H4 (cell line): ENCODE measurements around the gene CNNM4. TPM values are rescaled to one million over a fixed set of nuclear protein-coding genes. Genes with fewer than 3 reads are reported as not detected.

Source experiments
- DNase-seq: peaks from one replicate; pipeline ENCODE4 v3.0.0-alpha.2; 2015; ENCODE audit warnings: low spot score
- total RNA-seq: library from RNA; depleted of rRNA; stranded (reverse); fragments of >200 nt; shearing (Covaris generic); gene quantifications from 2 replicates; pipeline ENCODE4 v1.2.3, GENCODE V29; 2014; rRNA removed

Gene CNNM4
- 3.0 and 3.4 TPM in 2 replicates for total RNA-seq

DNA sequence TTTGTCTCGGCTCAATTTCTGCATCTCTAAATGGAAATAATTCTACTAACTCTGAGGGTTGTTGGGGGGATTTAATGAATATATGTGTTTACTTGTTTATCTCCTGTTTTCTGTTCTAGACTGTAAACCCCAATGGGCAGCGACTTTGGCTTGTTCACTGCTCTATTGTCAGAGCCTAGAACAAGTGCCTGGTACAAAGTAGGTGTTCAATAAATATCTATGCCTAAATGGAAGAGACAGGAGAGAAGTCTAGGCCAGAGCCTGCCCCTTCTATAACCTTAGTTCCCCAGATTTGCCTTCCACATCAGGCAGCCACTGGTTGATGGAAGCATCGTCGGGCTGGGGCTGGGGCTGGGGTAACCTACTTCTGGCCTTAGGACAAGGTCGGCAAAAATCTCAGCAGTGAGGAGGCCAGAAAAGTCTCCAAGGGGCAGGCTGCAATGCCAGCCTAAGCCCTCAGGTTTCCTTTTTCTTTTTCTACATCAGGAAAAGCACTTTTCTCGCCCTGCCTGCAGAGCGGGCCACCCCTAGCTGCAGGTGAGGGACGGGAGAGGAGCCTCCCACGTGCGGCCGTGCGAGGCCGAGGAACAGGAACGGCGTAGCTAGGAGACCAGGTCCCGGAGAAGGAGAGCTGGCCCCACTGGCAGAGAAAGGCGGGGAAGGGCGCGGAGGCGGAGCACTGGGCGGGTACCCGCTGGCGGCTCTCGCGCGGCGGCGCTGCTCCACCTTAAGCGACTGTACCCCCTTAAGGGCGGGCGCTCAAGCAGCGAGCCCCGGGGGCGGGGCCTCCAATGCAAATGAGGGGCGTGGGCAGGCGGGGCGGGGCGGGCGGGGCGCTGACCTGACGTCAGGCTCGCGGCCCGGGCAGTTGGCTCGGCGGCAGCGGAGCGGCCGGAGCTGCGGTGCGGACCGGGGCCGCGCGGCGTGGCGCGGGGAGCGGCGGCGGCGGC, at the start of gene CNNM4:
Gene CNNM4 (plus strand): TSS at position 867 of the 950 bp plus-strand sequence. CDS start 98 bp downstream, outside the sequence.
- DNase-seq: peak; percentile 87

DNA sequence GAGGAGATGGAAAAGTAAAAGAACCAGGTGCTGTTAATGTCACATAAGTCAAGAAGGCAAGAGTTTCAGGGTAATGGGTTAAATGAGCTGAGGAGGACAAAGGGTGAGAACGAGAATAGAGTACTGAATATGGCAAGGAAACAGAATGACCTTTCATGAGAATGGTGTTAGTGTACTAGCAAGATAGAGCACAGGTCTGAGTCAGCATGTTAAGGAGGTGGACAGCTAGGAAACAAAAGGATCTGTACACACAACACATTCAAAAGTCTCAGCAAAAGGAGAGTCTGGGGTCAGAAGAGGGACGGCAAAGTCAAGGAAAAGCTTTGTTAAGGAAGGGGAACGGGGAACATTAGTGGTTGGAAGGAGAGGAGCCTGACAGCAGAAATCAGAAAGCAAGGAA, 49.7 kb upstream of the CNNM4 start:
- no peak for DNase-seq

DNA sequence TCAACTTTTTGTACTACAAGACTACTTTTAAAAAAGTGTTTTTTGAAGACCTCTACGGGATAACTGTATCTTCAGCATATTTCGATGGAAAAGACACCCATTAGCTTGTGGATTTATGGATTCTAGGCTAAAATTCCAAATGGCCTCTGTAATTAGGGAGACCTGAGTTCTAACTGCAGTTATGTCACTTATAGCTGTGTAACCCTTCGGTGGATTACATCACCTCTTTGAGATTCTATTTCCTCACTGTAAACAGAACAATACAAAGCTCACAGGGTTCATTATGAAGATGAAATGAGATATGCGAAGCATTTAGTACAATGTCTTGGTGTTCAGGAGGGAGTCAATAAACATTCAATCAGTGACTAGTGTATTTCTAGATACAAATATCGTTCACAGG, 45.0 kb upstream of the CNNM4 start:
- no peak for DNase-seq

DNA sequence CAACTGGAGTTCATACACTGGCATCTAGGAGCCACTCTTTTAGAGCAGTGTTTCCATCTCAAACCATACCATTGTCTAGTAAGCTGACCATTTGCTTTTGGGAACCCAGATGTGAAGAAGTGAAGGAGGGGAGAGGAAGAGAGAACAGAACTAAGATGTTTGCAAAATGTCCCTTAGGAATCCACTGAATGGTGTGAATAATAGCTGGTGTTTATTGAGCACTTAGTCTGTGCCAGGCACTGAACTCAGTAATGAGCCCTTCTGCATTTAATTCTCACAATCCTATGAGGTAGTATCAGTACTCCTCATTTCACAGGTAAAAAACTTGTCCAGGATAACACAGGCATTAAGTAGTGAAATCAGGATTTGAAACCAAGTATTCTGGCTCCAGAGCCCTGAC, 44.3 kb upstream of the CNNM4 start:
- no peak for DNase-seq

DNA sequence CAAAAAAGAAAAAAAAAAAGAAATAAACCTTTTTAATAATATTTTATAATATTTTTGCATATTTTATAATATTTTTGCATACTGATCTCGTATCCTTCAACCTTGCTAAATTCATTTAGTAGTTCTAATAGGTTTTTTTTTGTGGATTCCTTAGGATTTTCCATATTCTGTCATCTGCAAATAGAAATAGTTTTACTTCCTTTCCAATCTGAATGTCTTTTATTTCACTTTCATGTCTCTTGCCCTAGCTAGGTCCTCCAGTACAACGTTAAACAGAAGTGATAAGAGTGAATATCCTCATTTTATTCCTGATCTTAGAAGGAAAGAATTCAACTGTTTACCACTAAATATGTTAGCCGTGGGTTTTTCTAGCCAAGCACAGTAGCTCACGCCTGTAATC, 34.6 kb upstream of the CNNM4 start:
- DNase-seq: no peak

DNA sequence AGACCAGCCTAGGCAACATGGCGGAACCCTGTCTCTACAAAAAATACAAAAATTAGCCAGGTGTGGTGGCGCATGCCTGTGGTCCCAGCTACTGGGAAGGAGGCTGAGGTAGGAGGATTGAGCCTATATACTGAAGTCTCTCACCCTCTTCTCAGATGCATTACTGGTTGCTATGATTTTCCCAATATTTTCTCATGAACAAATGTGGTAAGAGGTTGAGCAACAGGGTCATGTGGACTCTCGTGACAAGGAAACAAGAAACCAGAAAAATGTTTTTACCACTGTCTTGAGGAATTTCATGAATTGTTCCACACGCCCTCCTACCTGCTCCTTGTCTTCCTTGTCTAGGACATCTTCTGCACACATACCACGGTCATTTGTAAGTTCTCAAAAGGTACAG, 33.3 kb upstream of the CNNM4 start:
- no peak for DNase-seq

DNA sequence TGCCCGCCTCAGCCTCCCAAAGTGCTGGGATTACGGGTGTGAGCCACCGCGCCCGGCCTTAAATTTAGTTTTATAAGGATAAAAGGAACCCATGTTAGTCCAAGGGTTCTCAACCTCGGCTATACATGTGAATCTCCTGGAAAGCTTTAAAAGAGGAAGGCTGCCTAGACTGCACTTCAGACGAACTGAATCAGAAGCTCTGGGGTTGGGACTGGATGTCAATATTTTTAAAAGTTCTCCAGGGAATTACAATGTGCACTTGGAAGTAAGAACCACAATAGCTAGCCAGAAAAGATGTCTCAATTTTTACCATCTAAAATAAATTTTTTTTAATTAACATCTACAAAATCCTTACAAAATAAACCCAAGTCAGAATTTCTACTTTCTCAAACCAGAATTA, 31.0 kb upstream of the CNNM4 start:
- no peak for DNase-seq

GRCh38 chr2:96730212-96730611, 30.5 kb upstream of the CNNM4 start:
- DNase-seq: no peak

DNA sequence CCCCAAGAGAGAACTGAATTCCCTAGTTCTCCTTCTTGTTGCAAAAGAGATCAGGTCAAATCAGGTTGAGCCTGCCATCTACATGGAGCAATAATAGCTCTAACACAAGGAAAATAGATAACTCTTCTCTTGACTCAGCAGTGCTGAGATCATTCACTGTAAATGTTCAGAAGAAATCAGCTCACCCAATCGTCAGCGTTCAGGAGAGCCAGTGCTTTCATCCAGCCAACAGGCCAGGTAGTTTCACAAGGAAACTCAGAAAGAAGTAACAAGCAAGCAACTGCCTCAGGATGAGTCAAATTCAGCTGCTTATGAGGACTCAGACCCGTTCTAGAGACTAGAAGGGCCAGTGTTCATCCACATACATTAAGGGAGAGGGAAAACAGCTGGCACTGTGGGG, 26.8 kb upstream of the CNNM4 start:
- no peak for DNase-seq

GRCh38 chr2:96734880-96735583, 25.7 kb upstream of the CNNM4 start:
- no peak for DNase-seq

GRCh38 chr2:96737251-96737650, 23.5 kb upstream of the CNNM4 start:
- DNase-seq: no peak

DNA sequence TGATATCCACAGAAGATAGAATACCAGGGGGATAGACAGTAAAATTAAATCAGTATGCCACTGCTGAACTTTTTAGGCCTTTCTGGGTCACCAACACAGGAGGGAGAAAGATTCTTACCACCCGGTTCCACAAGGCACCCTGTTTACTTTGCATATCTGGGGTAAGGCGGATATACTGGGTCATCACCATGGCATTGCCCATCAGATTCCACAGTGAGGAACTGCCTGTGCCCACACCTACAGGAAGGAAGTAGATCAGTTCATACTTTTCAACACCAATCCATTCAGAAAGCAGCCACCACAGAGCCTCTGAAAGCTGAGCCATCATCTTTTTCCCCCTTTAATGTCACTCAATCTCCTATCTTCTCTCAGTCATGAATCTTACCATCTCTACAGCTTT, 22.9 kb upstream of the CNNM4 start:
- no peak for DNase-seq

DNA sequence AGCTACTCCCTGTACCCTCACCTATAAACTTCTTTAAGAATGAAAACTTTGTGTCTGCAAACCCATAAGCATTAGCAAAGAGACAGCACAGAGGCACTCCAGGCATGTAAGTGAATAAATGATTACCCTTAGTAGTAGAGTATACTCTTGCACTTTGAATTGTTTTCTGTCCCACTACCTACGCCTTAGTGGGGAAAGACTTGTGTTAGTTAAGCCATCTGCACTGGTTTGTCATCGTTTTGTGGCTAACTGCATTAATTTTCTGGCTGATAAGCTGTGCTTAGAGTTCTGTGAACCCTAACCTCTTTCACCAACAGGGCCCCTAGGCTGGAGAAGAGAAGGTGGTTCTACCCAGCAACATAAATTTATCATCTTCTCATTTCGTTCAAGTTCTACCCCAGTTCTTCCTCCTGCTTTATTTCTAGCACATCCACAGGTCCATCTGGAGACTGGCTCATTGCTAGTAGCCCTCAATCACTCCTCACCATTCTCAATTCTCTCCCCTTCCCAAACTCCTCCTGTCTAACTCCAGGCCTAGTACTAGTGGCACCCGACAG, 21.5 kb upstream of the CNNM4 start:
- DNase-seq: no peak

- DNase-seq: peak; percentile 95
Observed at GRCh38 chr2:96739633-96740428, 20.9 kb upstream of the CNNM4 start, which contains the start of gene LMAN2L. LMAN2L (minus strand) TSS chr2:96740064; CDS start chr2:96740040, 24 bp downstream.

DNA sequence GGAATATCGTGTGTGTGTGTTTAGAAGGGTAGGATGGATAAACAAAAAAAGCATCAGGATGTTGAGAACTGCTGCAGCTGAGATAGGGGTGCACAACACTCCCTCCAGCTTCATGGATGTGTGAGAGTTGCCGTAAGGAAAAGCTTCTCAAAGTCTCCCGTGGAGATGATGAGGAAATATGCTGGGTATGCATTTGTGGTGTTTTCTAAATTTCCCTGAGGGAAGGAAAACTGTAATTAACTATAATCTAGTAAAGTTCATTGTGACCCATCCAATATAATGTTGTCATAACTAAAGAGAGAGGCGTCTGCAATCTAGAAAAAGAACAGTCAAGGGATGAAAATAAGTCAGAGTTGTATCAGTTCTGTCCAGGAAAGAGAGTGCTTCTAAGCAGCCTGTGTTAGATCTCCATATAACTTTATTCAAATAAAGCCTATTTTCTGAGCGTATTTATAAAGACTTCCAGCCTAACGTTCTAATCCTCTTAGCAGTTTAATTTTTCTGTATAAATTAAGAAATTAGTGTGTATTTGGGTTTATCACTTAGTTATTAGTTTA, 13.6 kb upstream of the CNNM4 start:
- DNase-seq: no peak

DNA sequence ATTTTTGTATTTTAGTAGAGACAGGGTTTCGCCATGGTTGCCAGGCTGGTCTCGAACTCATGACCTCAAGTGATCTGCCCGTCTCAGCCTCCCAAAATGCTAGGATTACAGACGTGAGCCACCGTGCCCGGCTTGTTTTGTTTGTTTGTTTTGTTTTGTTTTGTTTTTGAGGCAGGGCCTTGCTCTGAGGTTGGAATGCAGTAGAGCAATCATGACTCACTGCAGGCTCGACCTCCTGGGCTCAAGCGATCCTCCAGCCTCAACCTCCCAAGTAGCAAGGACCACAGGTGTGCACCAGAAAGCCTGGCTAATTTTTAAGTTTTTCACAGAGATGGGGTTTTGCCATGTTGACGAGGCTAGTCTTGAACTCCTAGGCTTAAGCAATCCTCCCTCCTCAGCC, 8.9 kb upstream of the CNNM4 start:
- no peak for DNase-seq

DNA sequence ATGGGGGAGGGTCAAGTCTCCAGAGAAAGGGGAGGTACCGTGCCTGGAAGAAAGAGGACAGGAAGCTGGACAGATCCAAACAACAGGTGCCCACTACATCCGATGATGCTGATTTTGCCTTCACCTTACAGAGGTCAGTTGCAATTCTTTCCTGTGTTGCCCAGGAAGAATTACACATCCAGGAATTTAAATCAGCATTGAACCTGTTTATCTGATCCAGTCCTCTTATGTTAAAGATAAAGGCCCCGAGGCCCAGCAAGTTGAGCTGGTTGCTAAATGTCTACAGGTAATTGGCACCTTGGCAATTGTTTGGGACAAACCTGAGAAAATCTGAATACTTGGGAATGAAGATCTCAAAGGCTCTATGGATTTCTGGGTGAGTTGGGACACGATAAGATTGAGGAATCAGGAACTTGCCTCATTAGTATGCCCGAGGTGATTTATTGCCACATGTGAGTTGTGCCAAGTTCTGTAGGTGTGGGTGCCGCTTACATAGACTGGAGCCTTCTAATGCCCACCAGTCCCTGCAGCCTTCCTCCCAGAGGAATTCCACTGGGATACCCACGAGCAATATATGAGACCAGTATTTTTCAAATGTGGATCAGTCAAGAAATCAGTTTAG, 6.9 kb upstream of the CNNM4 start:
- DNase-seq: no peak

DNA sequence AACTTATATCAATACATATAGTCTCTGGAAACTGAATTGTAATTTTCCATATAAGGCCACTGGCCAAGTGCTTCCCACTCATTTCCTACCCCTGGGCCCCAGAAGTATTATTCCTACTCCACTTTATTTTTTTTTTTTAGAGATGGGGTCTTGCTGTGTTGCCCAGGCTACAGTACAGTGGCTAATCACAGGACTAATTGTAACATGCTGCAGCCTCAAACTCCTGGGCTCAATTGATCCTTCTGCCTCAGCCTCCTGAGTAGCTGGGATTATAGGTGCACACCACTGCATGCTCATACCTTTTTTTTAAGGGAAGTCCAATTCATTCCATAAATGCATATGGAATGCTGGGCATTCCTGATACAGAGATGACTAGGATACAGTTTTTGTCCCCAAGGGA, 6.4 kb upstream of the CNNM4 start:
- no peak for DNase-seq

GRCh38 chr2:96756788-96757476, 3.8 kb upstream of the CNNM4 start:
- DNase-seq: no peak

- no peak for DNase-seq
Observed at GRCh38 chr2:96757477-96757860, 3.2 kb upstream of the CNNM4 start.
